ENCODE data around the gene PHACTR2.

The PHACTR2 gene

GRCh38 chr6:143673669-143674068 is 4.1 kb upstream of the PHACTR2 start:
- Histone ChIP-seq H3K4me3 (IDR thresholded peaks at IDR 0.05; ENCODE audit: insufficient read depth, low read depth, low read length) (no peak overlapping the region), H3K9ac (no peak overlapping the region), H3K27me3 (ENCODE audit: insufficient read depth, low read depth) (no peaks in the 10 kb centered on the region), H3K4me1 (ENCODE audit: low read depth, poor library complexity, severe bottlenecking) (no peaks in the 10 kb centered on the region), H4K20me1 (ENCODE audit: insufficient read depth) (no peaks in the 10 kb centered on the region), H2AFZ (ENCODE audit: low read depth) (no peak overlapping the region), H3K27ac (no peak overlapping the region), H3K4me2 (no peak overlapping the region), H3K36me3 (ENCODE audit: insufficient read depth) (no peaks in the 10 kb centered on the region), H3K79me2 (ENCODE audit: insufficient read depth, low read depth) (no peaks in the 10 kb centered on the region)
- TF ChIP-seq CTCF (conservative IDR thresholded peaks at IDR 0.05; ENCODE audit: low read depth, low read length), result no peak

- H2AFZ ChIP-seq (ENCODE audit: low read depth), result no peak overlapping the region
- H3K4me3 ChIP-seq (IDR thresholded peaks at IDR 0.05; ENCODE audit: insufficient read depth, low read depth, low read length), result no peak overlapping the region
- no peak for TF ChIP-seq CTCF (conservative IDR thresholded peaks at IDR 0.05; ENCODE audit: low read depth, low read length)
- no peak overlapping the region for H3K9ac ChIP-seq
- no peaks in the 10 kb centered on the region for H3K4me1 ChIP-seq (ENCODE audit: low read depth, poor library complexity, severe bottlenecking)
- H3K27me3 ChIP-seq (ENCODE audit: insufficient read depth, low read depth), result no peaks in the 10 kb centered on the region
- H3K27ac ChIP-seq, result no peak overlapping the region
- no peak overlapping the region for H3K4me2 ChIP-seq
- no peaks in the 10 kb centered on the region for H3K36me3 ChIP-seq (ENCODE audit: insufficient read depth)
- H3K79me2 ChIP-seq (ENCODE audit: insufficient read depth, low read depth), result 0 out of 2 replicates have a peak, but pooled peaks cover 4% of the 10 kb centered on the region
- no peaks in the 10 kb centered on the region for H4K20me1 ChIP-seq (ENCODE audit: insufficient read depth)
Measured at GRCh38 chr6:143674483-143675381, 3.0 kb upstream of the PHACTR2 start.

GRCh38 chr6:143675382-143675900 is 2.3 kb upstream of the PHACTR2 start:
- Histone ChIP-seq H3K4me3 (IDR thresholded peaks at IDR 0.05; ENCODE audit: insufficient read depth, low read depth, low read length) (no peak overlapping the region), H3K4me1 (ENCODE audit: low read depth, poor library complexity, severe bottlenecking) (no peaks in the 10 kb centered on the region), H2AFZ (ENCODE audit: low read depth) (no peak overlapping the region), H3K4me2 (no peak overlapping the region), H4K20me1 (ENCODE audit: insufficient read depth) (no peaks in the 10 kb centered on the region), H3K27me3 (ENCODE audit: insufficient read depth, low read depth) (no peaks in the 10 kb centered on the region), H3K9ac (no peak overlapping the region), H3K36me3 (ENCODE audit: insufficient read depth) (no peaks in the 10 kb centered on the region), H3K27ac (no peak overlapping the region), H3K79me2 (ENCODE audit: insufficient read depth, low read depth) (0 out of 2 replicates have a peak, but pooled peaks cover 4% of the 10 kb centered on the region)
- TF ChIP-seq CTCF (conservative IDR thresholded peaks at IDR 0.05; ENCODE audit: low read depth, low read length), result no peak

GRCh38 chr6:143675946-143676345 is 1.8 kb upstream of the PHACTR2 start:
- TF ChIP-seq CTCF (conservative IDR thresholded peaks at IDR 0.05; ENCODE audit: low read depth, low read length), result no peak
- Histone ChIP-seq H3K27ac (no peak overlapping the region), H3K36me3 (ENCODE audit: insufficient read depth) (no peaks in the 10 kb centered on the region), H3K9ac (no peak overlapping the region), H3K4me2 (no peak overlapping the region), H2AFZ (ENCODE audit: low read depth) (no peak overlapping the region), H3K79me2 (ENCODE audit: insufficient read depth, low read depth) (0 out of 2 replicates have a peak, but pooled peaks cover 4% of the 10 kb centered on the region), H3K4me3 (IDR thresholded peaks at IDR 0.05; ENCODE audit: insufficient read depth, low read depth, low read length) (no peak overlapping the region), H3K4me1 (ENCODE audit: low read depth, poor library complexity, severe bottlenecking) (no peaks in the 10 kb centered on the region), H4K20me1 (ENCODE audit: insufficient read depth) (no peaks in the 10 kb centered on the region), H3K27me3 (ENCODE audit: insufficient read depth, low read depth) (no peaks in the 10 kb centered on the region)

All from KMS-11 (cell line).